RCC 7860 (cell line): ENCODE results near the gene PCNX3.
A peak's percentile ranks its signal among the peaks of the same experiment; 100 is the strongest.
"Not testable (repeated sequence)": the region's sequence is repeated elsewhere in the genome, so short reads cannot be mapped to it uniquely, and the experiment has no call there.

Source experiments
- DNase-seq: peaks from one replicate; pipeline ENCODE4 v3.0.0-alpha.2; 2015; ENCODE audit warnings: low spot score
- FAIRE-seq: peaks from 2 replicates; lab custom pipeline; 2012; peaks lifted over from hg19 to GRCh38; lab: Jason Lieb, UNC

Gene PCNX3

GRCh38 chr11:65637032-65637557, 21.5 kb downstream of the PCNX3 start:
- FAIRE-seq, result no peak
- no peak for DNase-seq

- FAIRE-seq, result peak; percentile 70
- peak; percentile 92 for DNase-seq
Measured at GRCh38 chr11:65637794-65638419, 22.3 kb downstream of the PCNX3 start, which contains the start of gene SIPA1. SIPA1 (plus strand) TSS chr11:65638101; CDS start chr11:65640922, 2,821 bp downstream.

GRCh38 chr11:65639228-65639597, 23.6 kb downstream of the PCNX3 start:
- DNase-seq, FAIRE-seq: not testable (repeated sequence)

- DNase-seq, result no peak
- no peak for FAIRE-seq
Measured at GRCh38 chr11:65639623-65640482, 24.3 kb downstream of the PCNX3 start.

GRCh38 chr11:65640483-65641296, 25.1 kb downstream of the PCNX3 start:
- FAIRE-seq, result no peak

GRCh38 chr11:65641297-65642013, 25.9 kb downstream of the PCNX3 start:
- DNase-seq (no peak), FAIRE-seq (no peak)

More at GRCh38 chr11:65640483-65641296, 25.1 kb downstream of the PCNX3 start:
- DNase-seq, result no peak

- FAIRE-seq (no peak), DNase-seq (no peak)
Measured at GRCh38 chr11:65642014-65642671, 26.6 kb downstream of the PCNX3 start.

- DNase-seq (no peak), FAIRE-seq (no peak)
Measured at GRCh38 chr11:65643971-65644370, 28.4 kb downstream of the PCNX3 start.

- DNase-seq (no peak), FAIRE-seq (no peak)
Measured at GRCh38 chr11:65644837-65645236, 29.3 kb downstream of the PCNX3 start.

GRCh38 chr11:65645710-65646109, 30.1 kb downstream of the PCNX3 start:
- DNase-seq (no peak), FAIRE-seq (no peak)

- FAIRE-seq, result no peak
- no peak for DNase-seq
Measured at GRCh38 chr11:65646288-65646957, 30.8 kb downstream of the PCNX3 start.

GRCh38 chr11:65646958-65647701, 31.6 kb downstream of the PCNX3 start:
- DNase-seq, result no peak
- FAIRE-seq, result no peak

- FAIRE-seq (no peak), DNase-seq (no peak)
Measured at GRCh38 chr11:65648997-65649493, 33.5 kb downstream of the PCNX3 start.

- DNase-seq (no peak), FAIRE-seq (no peak)
Measured at GRCh38 chr11:65649656-65650546, 34.3 kb downstream of the PCNX3 start.

GRCh38 chr11:65650547-65651338, 35.2 kb downstream of the PCNX3 start:
- DNase-seq (no peak), FAIRE-seq (no peak)

GRCh38 chr11:65651339-65651588, 35.7 kb downstream of the PCNX3 start:
- FAIRE-seq (no peak), DNase-seq (no peak)
